Measurements from ENCODE around the gene FOSL2.

FOSL2 gene

GRCh38 chr2:28450901-28451565, 58.4 kb downstream of the FOSL2 start:
- no peak for DNase-seq (ENCODE audit: low spot score)

GRCh38 chr2:28451793-28452533, 59.3 kb downstream of the FOSL2 start:
- DNase-seq (ENCODE audit: low spot score): no peak

- DNase-seq (ENCODE audit: low spot score): peak; percentile 86
Measured at GRCh38 chr2:28452534-28453081, 60.0 kb downstream of the FOSL2 start.

GRCh38 chr2:28453396-28453795, 60.7 kb downstream of the FOSL2 start:
- no peak for DNase-seq (ENCODE audit: low spot score)

- no peak for DNase-seq (ENCODE audit: low spot score)
Measured at GRCh38 chr2:28454016-28454930, 61.6 kb downstream of the FOSL2 start.

- no peak for DNase-seq (ENCODE audit: low spot score)
Measured at GRCh38 chr2:28457237-28457636, 64.6 kb downstream of the FOSL2 start.

- no peak for DNase-seq (ENCODE audit: low spot score)
Measured at GRCh38 chr2:28461056-28461455, 68.4 kb downstream of the FOSL2 start.

GRCh38 chr2:28462122-28462521, 69.5 kb downstream of the FOSL2 start:
- DNase-seq (ENCODE audit: low spot score): no peak

GRCh38 chr2:28463211-28463816, 70.7 kb downstream of the FOSL2 start:
- DNase-seq (ENCODE audit: low spot score): no peak

- DNase-seq (ENCODE audit: low spot score): no peak
Measured at GRCh38 chr2:28463893-28464292, 71.2 kb downstream of the FOSL2 start.

GRCh38 chr2:28465148-28465885, 72.7 kb downstream of the FOSL2 start:
- no peak for DNase-seq (ENCODE audit: low spot score)

Measured in GM03348 (cell line).